GM12865 (cell line): Measurements from ENCODE around the gene UNC79.
"Not testable (repeated sequence)": the region's sequence is repeated elsewhere in the genome, so short reads cannot be mapped to it uniquely, and the experiment has no call there.

Experiments
- DNase-seq: peaks from one replicate; pipeline ENCODE4 v3.0.0; 2010; ENCODE audit warnings: low read depth
- H3K4me3 ChIP-seq: 2 replicates; pipeline ENCODE4 v1.5.1; 2011; ENCODE audit warnings: mild to moderate bottlenecking, low read depth, low read length, control low read depth
- CTCF ChIP-seq: IDR thresholded peaks from 2 replicates; pipeline ENCODE4 v1.5.1; 2011; ENCODE audit warnings: low read length, control low read depth, low read depth, inconsistent platforms; ENCODE audit not compliant: insufficient read depth; ENCODE audit errors: missing control alignments

Gene UNC79

GRCh38 chr14:93430315-93431035 is at the start of gene UNC79:
UNC79 (plus strand) TSS chr14:93430939; CDS start chr14:93431030, 91 bp downstream.
- no peak within 1 kb of the TSS for H3K4me3 ChIP-seq
- no peak for DNase-seq
- TF ChIP-seq CTCF: no peak

GRCh38 chr14:93381644-93382043 is 49.1 kb upstream of the UNC79 start:
- TF ChIP-seq CTCF: no peak
- no peak overlapping the region for H3K4me3 ChIP-seq
- peak; percentile 48 for DNase-seq

- not testable (repeated sequence) for DNase-seq, H3K4me3 ChIP-seq
These were observed 46.5 kb upstream of the UNC79 start for GRCh38 chr14:93384256-93384655.

- no peak for TF ChIP-seq CTCF
- DNase-seq: peak; percentile 37
- H3K4me3 ChIP-seq: no peak overlapping the region
These were observed 35.5 kb upstream of the UNC79 start for GRCh38 chr14:93395231-93395630.

- H3K4me3 ChIP-seq: no peak overlapping the region
- TF ChIP-seq CTCF: no peak
- no peak for DNase-seq
These were observed 34.3 kb upstream of the UNC79 start for GRCh38 chr14:93396456-93396855.

- no peak for TF ChIP-seq CTCF
- H3K4me3 ChIP-seq: no peak overlapping the region
- no peak for DNase-seq
These were observed 32.2 kb upstream of the UNC79 start for GRCh38 chr14:93398491-93398890.

- no peak overlapping the region for H3K4me3 ChIP-seq
- TF ChIP-seq CTCF: no peak
- DNase-seq: no peak
These were observed 27.8 kb upstream of the UNC79 start for GRCh38 chr14:93402951-93403350.
